GM12874 (cell line): ENCODE results near the gene ZRANB3.

Source experiments
- CTCF ChIP-seq: IDR thresholded peaks from 2 replicates; pipeline ENCODE4 v1.5.1; 2011; ENCODE audit warnings: low read depth, mild to moderate bottlenecking, control low read depth, low read length, moderate library complexity; ENCODE audit not compliant: insufficient read depth

ZRANB3 gene

GRCh38 chr2:135552887-135553286 lies 21.9 kb upstream of the ZRANB3 start:
- TF ChIP-seq CTCF = no peak

- TF ChIP-seq CTCF = no peak
Measured at GRCh38 chr2:135551356-135551755, 20.3 kb upstream of the ZRANB3 start.

GRCh38 chr2:135547311-135547710 lies 16.3 kb upstream of the ZRANB3 start:
- no peak for TF ChIP-seq CTCF

GRCh38 chr2:135546436-135546835 lies 15.4 kb upstream of the ZRANB3 start:
- no peak for TF ChIP-seq CTCF

- TF ChIP-seq CTCF = no peak
Measured at GRCh38 chr2:135532581-135532980, 1.6 kb upstream of the ZRANB3 start.

- peak; percentile 37 for TF ChIP-seq CTCF
Measured at GRCh38 chr2:135531231-135532197, 496 bp upstream of the ZRANB3 start, which contains the start of gene R3HDM1. Gene R3HDM1 (plus strand): TSS chr2:135531484. CDS start chr2:135604846, 73,362 bp downstream.

- TF ChIP-seq CTCF = no peak
Measured at GRCh38 chr2:135528006-135528405, 3.0 kb downstream of the ZRANB3 start.
